GM12878 (cell line): Measurements from ENCODE around the gene FBXO3. TPM values are rescaled to one million over a fixed set of nuclear protein-coding genes. Genes with fewer than 3 reads are reported as not detected.
"Not testable (repeated sequence)": the region's sequence is repeated elsewhere in the genome, so short reads cannot be mapped to it uniquely, and the experiment has no call there.

Experiments
- ATAC-seq: fragments of 200-7000 bp; cut with Tn5 transposase; 3 replicates; pipeline ENCODE4 v1.9.1; 2020; ENCODE audit warnings: mild to moderate bottlenecking, moderate library complexity
- BruUV-seq: library from RNA; stranded (reverse); fragments of 400-500 nt; replicated peaks from 2 replicates; lab custom pipeline; 2021; lab: Mats Ljungman, UMichigan
- CTCF ChIA-PET: fragments of 300-600 bp; sonication (Branson Sonifier 250); formaldehyde crosslinking; extraction: SDS; loops from one replicate; lab custom pipeline; 2021; ENCODE audit warnings: inconsistent platforms; lab: Yijun Ruan, JAX
- POLR2A ChIA-PET: fragments of 350-600 bp; formaldehyde crosslinking; extraction: SDS; loops from one replicate; lab custom pipeline; 2021; ENCODE audit warnings: inconsistent platforms; lab: Charles Lee
- RAD21 ChIA-PET: fragments of 300-600 bp; sonication (Branson Sonifier 250); formaldehyde crosslinking; loops from one replicate; lab custom pipeline; 2023; ENCODE audit warnings: antibody characterized with exemption; ENCODE audit not compliant: unreplicated experiment; lab: Charles Lee
- SMC1A ChIA-PET: fragments of 300-600 bp; sonication (Branson Sonifier 250); formaldehyde crosslinking; loops from one replicate; lab custom pipeline; 2023; ENCODE audit not compliant: unreplicated experiment, uncharacterized antibody; lab: Charles Lee
- DNase-seq: peaks from one replicate; pipeline ENCODE4 v3.0.0-alpha.2; 2011; ENCODE audit warnings: low read depth, low spot score
- FAIRE-seq: peaks from 3 replicates; lab custom pipeline; 2011; peaks lifted over from hg19 to GRCh38; lab: Jason Lieb, UNC
- H2AFZ ChIP-seq: 2 replicates; pipeline ENCODE4 v1.6.0; 2011; ENCODE audit warnings: low read depth, low read length, control low read depth; ENCODE audit not compliant: control insufficient read depth
- H3K27ac ChIP-seq: 2 replicates; pipeline ENCODE4 v1.5.1; 2011; ENCODE audit warnings: control low read depth; ENCODE audit not compliant: control insufficient read depth, insufficient read depth
- H3K27me3 ChIP-seq, 2 experiments: replicated peaks in 1 of 2; 2 replicates each; pipeline versions ENCODE4 v1.6.0 to v1.6.1; 2011; ENCODE audit warnings: low read length in 1 of 2; ENCODE audit not compliant: control insufficient read depth in 2 of 2, insufficient read depth in 2 of 2
- H3K36me3 ChIP-seq, 2 experiments: 2 replicates each; pipeline ENCODE4 v1.5.1; 2011; ENCODE audit warnings: low read length in 1 of 2; ENCODE audit not compliant: control insufficient read depth in 2 of 2, insufficient read depth in 2 of 2
- H3K4me1 ChIP-seq: 2 replicates; pipeline ENCODE4 v1.6.1; 2011; ENCODE audit warnings: mild to moderate bottlenecking, low read length, moderate library complexity, mixed read lengths; ENCODE audit not compliant: control insufficient read depth, insufficient read depth
- H3K4me2 ChIP-seq: 2 replicates; pipeline ENCODE4 v1.6.0; 2011; ENCODE audit warnings: control low read depth; ENCODE audit not compliant: control insufficient read depth, insufficient read depth
- H3K4me3 ChIP-seq: fragments of 200-600 bp; sonication (generic); 2 replicates; pipeline ENCODE4 v1.5.1; 2016
- H3K79me2 ChIP-seq: 2 replicates; pipeline ENCODE4 v1.6.0; 2011; ENCODE audit warnings: low read length; ENCODE audit not compliant: control insufficient read depth, insufficient read depth
- H3K9ac ChIP-seq: 2 replicates; pipeline ENCODE4 v1.8.0; 2011; ENCODE audit warnings: low read length, control low read depth, mixed read lengths; ENCODE audit not compliant: control insufficient read depth, insufficient read depth
- H3K9me3 ChIP-seq: replicated peaks from 3 replicates; pipeline ENCODE4 v1.5.1; 2011; ENCODE audit warnings: mild to moderate bottlenecking, low read length; ENCODE audit not compliant: control insufficient read depth, insufficient read depth
- H4K20me1 ChIP-seq: 2 replicates; pipeline ENCODE4 v1.6.0; 2011; ENCODE audit not compliant: control insufficient read depth, insufficient read depth
- BACH1 ChIP-seq: fragments of 450-650 bp; IDR thresholded peaks from 2 replicates; pipeline ENCODE4 v1.6.1; 2017; ENCODE audit warnings: mild to moderate bottlenecking, borderline replicate concordance
- GATAD2B ChIP-seq: fragments of 450-650 bp; conservative IDR thresholded peaks from 2 replicates; pipeline ENCODE4 v1.6.1; 2017; ENCODE audit warnings: low read depth, mild to moderate bottlenecking, moderate library complexity
- KLF5 ChIP-seq: fragments of 450-650 bp; IDR thresholded peaks from 2 replicates; pipeline ENCODE4 v1.6.1; 2014; ENCODE audit warnings: mild to moderate bottlenecking; ENCODE audit not compliant: partially characterized antibody
- NR2F1 ChIP-seq: fragments of 450-650 bp; conservative IDR thresholded peaks from 2 replicates; pipeline ENCODE4 v1.6.1; 2017; ENCODE audit warnings: mild to moderate bottlenecking
- YY1 ChIP-seq: IDR thresholded peaks from 2 replicates; pipeline ENCODE4 v1.6.1; 2011; ENCODE audit warnings: low read depth, mild to moderate bottlenecking, low read length
- ZNF384 ChIP-seq: IDR thresholded peaks from 2 replicates; pipeline ENCODE4 v1.6.1; 2012; ENCODE audit warnings: low read depth, mild to moderate bottlenecking, low read length, improper control_type of control experiment, borderline replicate concordance
- WGBS: methylation state at CpG from one replicate; pipeline ENCODE4 v1.1.6; 2016; ENCODE audit warnings: low lambda C conversion rate; ENCODE audit not compliant: insufficient replicate concordance, insufficient coverage; ENCODE audit errors: missing lambda C conversion rate; 5-methylcytosine and 5-hydroxymethylcytosine counted together
- in situ Hi-C: fragments of 300-500 bp; cut with MboI; formaldehyde crosslinking; loops from 9 replicates; pipeline ENCODE4 v1.14.3; 2018; ENCODE audit warnings: mixed read lengths
- intact Hi-C: fragments of 100-400 bp; cut with micrococcal nuclease; formaldehyde crosslinking; loops from one replicate; pipeline ENCODE4 v1.14.2; 2022; ENCODE audit not compliant: unreplicated experiment
- polyA plus RNA-seq, 11 experiments: library from polyadenylated mRNA; depleted of rRNA in 4 of 11; unstranded in 6 of 11; stranded (reverse) in 5 of 11; fragments of >200 nt; fragmentation: Nextera tagmentation in 4 of 11; fragmentation: Illumina TruSeq in 1 of 11; extraction: Ambion mirVana in 4 of 11; extraction: Trizol in 1 of 11; gene quantifications; 1 replicate in 1 of 11; 2 replicates in 10 of 11; pipeline versions ENCODE4 v1.2.1 to v1.2.3, GENCODE V29; 2011 to 2016; ENCODE audit warnings: inconsistent platforms in 2 of 11, missing spikeins in 2 of 11, low read depth in 1 of 11
- total RNA-seq, 4 experiments: library from RNA; depleted of rRNA in 3 of 4; stranded (reverse); fragments of >200 nt in 3 of 4; fragmentation: Illumina TruSeq in 1 of 4; extraction: Trizol in 1 of 4; gene quantifications; 2 replicates each; pipeline versions ENCODE4 v1.2.1 to v1.2.3, GENCODE V29; 2013 to 2021
- TF ChIP-seq, protein P1 (sequence below): IDR thresholded peaks from 2 replicates; pipeline ENCODE4 v1.6.1; 2012; ENCODE audit warnings: improper control_type of control experiment, low read depth, low read length; ENCODE audit not compliant: insufficient replicate concordance

The FBXO3 gene
- total and polyA plus RNA-seq, 10 of the 15 experiments (the other 5 are each of a cell fraction or from before 2014, with no cell fraction given), result 8.9 to 33.4 (median 13.8) TPM

DNA sequence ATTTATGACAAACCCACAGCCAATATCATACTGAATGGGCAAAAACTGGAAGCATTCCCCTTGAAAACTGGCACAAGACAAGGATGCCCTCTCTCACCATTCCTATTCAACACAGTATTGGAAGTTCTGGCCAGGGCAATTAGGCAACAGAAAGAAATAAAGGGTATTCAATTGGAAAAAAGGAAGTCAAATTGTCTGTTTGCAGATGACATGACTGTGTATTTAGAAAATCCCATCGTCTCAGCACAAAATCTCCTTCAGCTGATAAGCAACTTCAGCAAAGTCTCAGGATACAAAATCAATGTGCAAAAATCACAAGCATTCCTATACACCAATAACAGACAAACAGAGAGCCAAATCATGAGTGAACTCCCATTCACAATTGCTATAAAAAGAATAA is 46.8 kb downstream of the FBXO3 start:
- in situ Hi-C loops, BruUV-seq, H3K9ac ChIP-seq, DNase-seq, H2AFZ ChIP-seq, H3K27me3 ChIP-seq, H4K20me1 ChIP-seq, H3K27ac ChIP-seq, H3K4me2 ChIP-seq, FAIRE-seq, intact Hi-C loops, H3K36me3 ChIP-seq, ATAC-seq, H3K4me3 ChIP-seq, H3K9me3 ChIP-seq, POLR2A ChIA-PET: not testable (repeated sequence)
- peaks cover 58% of the 10 kb centered on the region for H3K79me2 ChIP-seq
- ChIA-PET RAD21 (interaction anchor here (0.8 to 1.4 kb wide), 2 partner anchors 8 to 15 kb away, joined by 3 read pairs; partner anchors contain the start of gene CD59), CTCF (interaction anchor here (0.6 to 1.9 kb wide), 4 partner anchors 10 to 562 kb away, joined by 3 to 5 read pairs (median 4); no protein-coding TSS in a partner anchor), SMC1A (interaction anchor here (1.2 kb wide), 1 partner anchor 13 kb away, joined by 3 read pairs; no protein-coding TSS in a partner anchor)
- H3K4me1 ChIP-seq, result peaks cover 27% of the 10 kb centered on the region
- WGBS, result 0% methylated on average over 1 of the region's 1 CpG

DNA sequence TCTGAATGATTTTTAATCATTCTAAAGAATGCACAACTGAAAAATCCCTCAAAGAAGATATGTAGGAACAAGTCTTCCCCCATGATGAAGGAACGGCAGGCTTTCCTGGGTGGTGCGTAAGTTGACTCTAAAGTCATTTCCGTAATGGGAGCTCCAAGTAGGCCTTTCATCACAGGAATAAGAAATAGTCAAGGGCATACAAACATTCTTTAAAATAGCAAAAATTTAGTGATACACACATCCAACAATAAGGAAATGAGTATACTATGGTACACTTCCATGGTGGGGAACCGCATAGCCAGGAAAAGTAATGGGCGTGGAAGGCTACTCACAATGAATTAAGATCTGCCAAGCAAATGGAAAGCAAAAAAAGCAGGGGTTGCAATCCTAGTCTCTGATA is 48.8 kb downstream of the FBXO3 start:
- H3K27me3 ChIP-seq, result no peaks in the 10 kb centered on the region
- intact Hi-C loops (no loop called here), in situ Hi-C loops (no loop called here)
- FAIRE-seq (no peak), ATAC-seq (no peak), DNase-seq (no peak)
- no peaks in the 10 kb centered on the region for H4K20me1 ChIP-seq
- H3K79me2 ChIP-seq, result peaks cover 44% of the 10 kb centered on the region
- H3K4me1 ChIP-seq, result peaks cover 24% of the 10 kb centered on the region
- H3K4me3 ChIP-seq, result no peak overlapping the region
- H2AFZ ChIP-seq, result no peak overlapping the region
- H3K9me3 ChIP-seq, result no peaks in the 10 kb centered on the region
- ChIA-PET RAD21 (interaction anchor here (2.3 to 2.4 kb wide), 2 partner anchors 11 to 17 kb away, joined by 12 to 21 read pairs; partner anchors contain the start of gene CD59), SMC1A (interaction anchor here (0.7 to 1.2 kb wide), 5 partner anchors 9 to 77 kb away, joined by 3 read pairs; no protein-coding TSS in a partner anchor), CTCF (interaction anchor here (1.6 to 4.2 kb wide), 4 partner anchors 9 to 82 kb away, joined by 4 to 32 read pairs (median 8); no protein-coding TSS in a partner anchor), POLR2A (interaction anchor here (1.9 kb wide), 1 partner anchor 24 kb away, joined by 6 read pairs; no protein-coding TSS in a partner anchor)
- H3K36me3 ChIP-seq, result peaks cover 12 to 13% of the 10 kb centered on the region in 2 experiments; a peak in 3 of 4 replicates
- BruUV-seq, result no TSS peak
- WGBS, result 88% methylated on average over 5 of the region's 5 CpGs
- no peak overlapping the region for H3K27ac ChIP-seq
- H3K9ac ChIP-seq, result no peak overlapping the region
- no peak overlapping the region for H3K4me2 ChIP-seq
- no peak for TF ChIP-seq BACH1
- no peak for TF ChIP-seq GATAD2B
- no peak for TF ChIP-seq ZNF384
- TF ChIP-seq, protein P1, sequence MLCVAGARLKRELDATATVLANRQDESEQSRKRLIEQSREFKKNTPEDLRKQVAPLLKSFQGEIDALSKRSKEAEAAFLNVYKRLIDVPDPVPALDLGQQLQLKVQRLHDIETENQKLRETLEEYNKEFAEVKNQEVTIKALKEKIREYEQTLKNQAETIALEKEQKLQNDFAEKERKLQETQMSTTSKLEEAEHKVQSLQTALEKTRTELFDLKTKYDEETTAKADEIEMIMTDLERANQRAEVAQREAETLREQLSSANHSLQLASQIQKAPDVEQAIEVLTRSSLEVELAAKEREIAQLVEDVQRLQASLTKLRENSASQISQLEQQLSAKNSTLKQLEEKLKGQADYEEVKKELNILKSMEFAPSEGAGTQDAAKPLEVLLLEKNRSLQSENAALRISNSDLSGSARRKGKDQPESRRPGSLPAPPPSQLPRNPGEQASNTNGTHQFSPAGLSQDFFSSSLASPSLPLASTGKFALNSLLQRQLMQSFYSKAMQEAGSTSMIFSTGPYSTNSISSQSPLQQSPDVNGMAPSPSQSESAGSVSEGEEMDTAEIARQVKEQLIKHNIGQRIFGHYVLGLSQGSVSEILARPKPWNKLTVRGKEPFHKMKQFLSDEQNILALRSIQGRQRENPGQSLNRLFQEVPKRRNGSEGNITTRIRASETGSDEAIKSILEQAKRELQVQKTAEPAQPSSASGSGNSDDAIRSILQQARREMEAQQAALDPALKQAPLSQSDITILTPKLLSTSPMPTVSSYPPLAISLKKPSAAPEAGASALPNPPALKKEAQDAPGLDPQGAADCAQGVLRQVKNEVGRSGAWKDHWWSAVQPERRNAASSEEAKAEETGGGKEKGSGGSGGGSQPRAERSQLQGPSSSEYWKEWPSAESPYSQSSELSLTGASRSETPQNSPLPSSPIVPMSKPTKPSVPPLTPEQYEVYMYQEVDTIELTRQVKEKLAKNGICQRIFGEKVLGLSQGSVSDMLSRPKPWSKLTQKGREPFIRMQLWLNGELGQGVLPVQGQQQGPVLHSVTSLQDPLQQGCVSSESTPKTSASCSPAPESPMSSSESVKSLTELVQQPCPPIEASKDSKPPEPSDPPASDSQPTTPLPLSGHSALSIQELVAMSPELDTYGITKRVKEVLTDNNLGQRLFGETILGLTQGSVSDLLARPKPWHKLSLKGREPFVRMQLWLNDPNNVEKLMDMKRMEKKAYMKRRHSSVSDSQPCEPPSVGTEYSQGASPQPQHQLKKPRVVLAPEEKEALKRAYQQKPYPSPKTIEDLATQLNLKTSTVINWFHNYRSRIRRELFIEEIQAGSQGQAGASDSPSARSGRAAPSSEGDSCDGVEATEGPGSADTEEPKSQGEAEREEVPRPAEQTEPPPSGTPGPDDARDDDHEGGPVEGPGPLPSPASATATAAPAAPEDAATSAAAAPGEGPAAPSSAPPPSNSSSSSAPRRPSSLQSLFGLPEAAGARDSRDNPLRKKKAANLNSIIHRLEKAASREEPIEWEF, result no peak
- no peak for TF ChIP-seq KLF5
- no peak for TF ChIP-seq YY1
- no peak for TF ChIP-seq NR2F1
